ENCODE measurements around the gene KRT10.

Gene KRT10

GRCh38 chr17:40854175-40854814, 31.9 kb upstream of the KRT10 start:
- Histone ChIP-seq H3K9me3 (replicated peaks in 1 of 11) (no peaks in the 10 kb centered on the region), H3K27me3 (no peaks in the 10 kb centered on the region), H4K20me1 (no peaks in the 10 kb centered on the region), H3K9ac (no peak overlapping the region), H3K36me3 (no peaks in the 10 kb centered on the region), H3K4me3 (no peak overlapping the region), H3K27ac (peak overlapping the region in 3 of 11 experiments; percentile 18 to 57 (median 46); a peak in 5 of 22 replicates), H3K4me1 (peaks cover 0 to 40% (median 0%) of the 10 kb centered on the region in 10 experiments; a peak in 8 of 20 replicates), H3K4me2 (peak overlapping the region in 5 of 11 experiments; percentile 6 to 64 (median 46); a peak in 8 of 22 replicates)
- no peak for TF ChIP-seq Cebpa-rat (IDR thresholded peaks at IDR 0.05)

- Histone ChIP-seq H3K4me3 (no peak overlapping the region), H3K4me2 (no peak overlapping the region), H3K4me1 (peaks cover 0 to 40% (median 0%) of the 10 kb centered on the region in 10 experiments; a peak in 8 of 20 replicates), H4K20me1 (no peaks in the 10 kb centered on the region), H3K27me3 (no peaks in the 10 kb centered on the region), H3K9me3 (replicated peaks in 1 of 11) (no peaks in the 10 kb centered on the region), H3K9ac (no peak overlapping the region), H3K27ac (no peak overlapping the region), H3K36me3 (no peaks in the 10 kb centered on the region)
- TF ChIP-seq Cebpa-rat (IDR thresholded peaks at IDR 0.05), result no peak
These were observed 29.9 kb upstream of the KRT10 start for GRCh38 chr17:40852364-40852763.

DNA sequence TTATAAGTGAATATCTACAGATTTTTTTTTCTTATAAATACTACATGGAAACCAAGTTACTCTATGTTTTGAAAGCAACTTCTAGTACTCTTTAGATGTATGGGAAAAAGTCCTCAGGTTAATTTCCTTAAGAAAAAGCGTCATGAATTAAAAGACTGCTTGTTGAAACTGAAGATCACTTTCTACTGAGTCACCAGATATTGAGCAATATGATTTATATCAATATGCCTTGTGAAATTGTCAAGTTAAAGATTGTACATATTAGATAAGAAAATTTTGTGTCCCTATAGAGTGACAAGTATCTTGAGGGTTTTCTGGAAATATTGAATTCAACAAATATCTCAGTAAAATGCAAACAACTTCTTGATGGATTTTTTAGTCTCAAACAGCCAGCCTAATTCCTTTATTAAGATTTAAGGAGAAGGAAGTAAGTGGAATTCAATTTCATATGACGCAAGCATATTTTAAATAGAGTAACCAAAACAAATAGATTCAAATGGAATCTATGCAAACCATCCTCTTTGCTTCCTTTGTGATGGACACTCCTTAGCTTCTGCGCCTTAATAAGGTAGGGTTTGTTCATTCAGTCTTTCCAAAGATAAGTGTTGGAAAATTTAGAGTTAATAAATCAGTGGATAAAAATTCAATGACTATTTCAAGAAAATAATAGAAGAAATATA, 28.0 kb upstream of the KRT10 start:
- no peaks in the 10 kb centered on the region for H3K9me3 ChIP-seq (replicated peaks in 1 of 11)
- peaks cover 0 to 39% (median 0%) of the 10 kb centered on the region in 10 experiments; a peak in 8 of 20 replicates for H3K4me1 ChIP-seq
- H4K20me1 ChIP-seq, result no peaks in the 10 kb centered on the region
- no peak overlapping the region for H3K4me3 ChIP-seq
- no peak for TF ChIP-seq Cebpa-rat (IDR thresholded peaks at IDR 0.05)
- no peak overlapping the region for H3K27ac ChIP-seq
- H3K9ac ChIP-seq, result no peak overlapping the region
- peak overlapping the region in 3 of 11 experiments; percentile 22 to 51 (median 25); a peak in 4 of 22 replicates for H3K4me2 ChIP-seq
- no peaks in the 10 kb centered on the region for H3K36me3 ChIP-seq
- no peaks in the 10 kb centered on the region for H3K27me3 ChIP-seq

DNA sequence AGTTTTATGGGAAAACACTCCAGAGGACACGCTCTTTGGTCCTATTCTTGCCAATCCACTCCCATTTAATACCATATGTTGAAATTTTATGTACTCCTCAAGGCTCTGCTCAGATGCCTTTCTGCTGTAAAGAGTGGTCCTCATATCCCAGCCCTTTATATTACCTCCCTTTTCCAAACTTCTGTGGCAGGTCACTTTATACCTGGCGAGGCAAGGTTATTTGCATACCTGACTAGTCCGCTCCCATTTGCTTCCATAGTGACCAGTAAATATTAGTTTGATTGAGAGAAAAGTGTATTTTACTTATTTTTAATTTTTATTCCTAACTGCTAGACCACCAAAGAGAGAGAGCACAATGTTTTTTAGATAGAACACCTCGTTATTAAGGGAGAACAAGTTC, 27.3 kb upstream of the KRT10 start:
- Histone ChIP-seq H3K9ac (no peak overlapping the region), H3K27ac (no peak overlapping the region), H3K9me3 (replicated peaks in 1 of 11) (no peaks in the 10 kb centered on the region), H3K4me2 (peak overlapping the region in 1 of 11 experiments; percentile 25; a peak in 1 of 22 replicates), H3K36me3 (no peaks in the 10 kb centered on the region), H3K4me3 (no peak overlapping the region), H3K4me1 (peaks cover 0 to 32% (median 0%) of the 10 kb centered on the region in 10 experiments; a peak in 8 of 20 replicates), H4K20me1 (no peaks in the 10 kb centered on the region), H3K27me3 (no peaks in the 10 kb centered on the region)
- TF ChIP-seq Cebpa-rat (IDR thresholded peaks at IDR 0.05), result no peak

DNA sequence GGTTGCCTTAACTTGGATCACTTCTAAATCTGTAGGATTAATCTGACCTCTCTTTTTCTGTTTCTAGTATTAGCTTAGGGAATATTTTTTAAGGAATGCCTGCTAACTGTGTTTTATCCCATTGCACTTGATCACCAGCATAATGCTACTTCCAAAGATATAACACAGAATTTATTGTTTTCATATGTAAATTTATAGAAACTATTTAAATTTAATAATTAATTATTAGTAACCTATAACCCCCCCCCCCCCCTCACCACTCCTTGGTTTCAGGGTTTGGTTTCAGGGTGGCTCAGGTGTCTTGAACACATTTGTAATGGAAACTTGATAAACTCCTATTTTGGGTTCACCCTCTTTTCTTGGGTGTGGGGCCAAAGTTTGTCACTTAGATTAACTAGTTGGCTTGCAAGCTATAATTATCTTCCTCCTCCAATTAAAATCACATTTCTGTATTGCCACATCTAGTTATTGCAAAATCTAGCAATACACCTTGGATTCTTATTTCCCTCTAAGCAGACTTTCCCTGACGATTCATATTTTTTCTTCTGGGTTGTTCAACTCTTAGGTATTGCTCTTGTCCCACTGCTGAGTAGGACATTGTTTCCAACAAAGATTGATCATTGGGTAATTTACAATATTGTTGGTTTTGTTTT, 26.3 kb upstream of the KRT10 start:
- no peaks in the 10 kb centered on the region for H3K9me3 ChIP-seq (replicated peaks in 1 of 11)
- H4K20me1 ChIP-seq, result no peaks in the 10 kb centered on the region
- no peaks in the 10 kb centered on the region for H3K36me3 ChIP-seq
- TF ChIP-seq Cebpa-rat (IDR thresholded peaks at IDR 0.05), result no peak
- H3K27ac ChIP-seq, result no peak overlapping the region
- no peaks in the 10 kb centered on the region for H3K27me3 ChIP-seq
- peaks cover 0 to 22% (median 0%) of the 10 kb centered on the region in 10 experiments; a peak in 8 of 20 replicates for H3K4me1 ChIP-seq
- no peak overlapping the region for H3K9ac ChIP-seq
- H3K4me2 ChIP-seq, result no peak overlapping the region
- H3K4me3 ChIP-seq, result no peak overlapping the region

DNA sequence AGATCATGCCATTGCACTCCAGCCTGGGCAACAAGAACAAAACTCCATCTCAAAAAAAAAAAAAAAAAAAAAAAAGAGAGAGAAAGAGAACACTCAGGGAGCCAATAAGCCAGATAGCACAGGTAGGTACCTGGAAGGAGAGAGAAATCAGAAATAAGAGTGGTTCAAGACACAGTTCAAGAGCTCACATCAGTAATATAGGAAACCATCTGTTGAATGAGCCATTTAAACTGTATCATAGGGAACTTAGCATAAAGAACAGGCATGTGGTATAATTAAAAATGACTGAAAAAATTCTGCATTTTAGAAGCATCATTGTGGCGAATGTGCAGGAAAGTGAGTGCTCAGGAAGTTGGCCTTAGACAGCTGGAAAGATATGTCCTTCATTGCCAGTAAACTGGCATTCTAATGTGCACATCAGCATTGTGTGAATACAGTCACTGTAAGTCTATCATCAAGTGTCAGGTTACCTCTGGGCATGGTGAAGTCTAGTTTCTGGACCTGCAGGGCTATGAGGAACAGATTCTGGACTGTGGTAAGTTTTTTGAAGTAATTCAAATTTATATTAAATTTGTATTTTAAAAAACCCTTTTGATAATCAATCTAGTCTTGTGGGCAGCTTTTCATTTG, 24.2 kb upstream of the KRT10 start:
- Histone ChIP-seq H3K36me3 (no peaks in the 10 kb centered on the region), H3K4me3 (no peak overlapping the region), H3K27ac (no peak overlapping the region), H3K4me2 (no peak overlapping the region), H3K9ac (no peak overlapping the region), H3K9me3 (replicated peaks in 1 of 11) (no peaks in the 10 kb centered on the region), H3K4me1 (peaks cover 0 to 14% (median 0%) of the 10 kb centered on the region in 10 experiments; a peak in 5 of 20 replicates), H3K27me3 (no peaks in the 10 kb centered on the region), H4K20me1 (no peaks in the 10 kb centered on the region)
- no peak for TF ChIP-seq Cebpa-rat (IDR thresholded peaks at IDR 0.05)

DNA sequence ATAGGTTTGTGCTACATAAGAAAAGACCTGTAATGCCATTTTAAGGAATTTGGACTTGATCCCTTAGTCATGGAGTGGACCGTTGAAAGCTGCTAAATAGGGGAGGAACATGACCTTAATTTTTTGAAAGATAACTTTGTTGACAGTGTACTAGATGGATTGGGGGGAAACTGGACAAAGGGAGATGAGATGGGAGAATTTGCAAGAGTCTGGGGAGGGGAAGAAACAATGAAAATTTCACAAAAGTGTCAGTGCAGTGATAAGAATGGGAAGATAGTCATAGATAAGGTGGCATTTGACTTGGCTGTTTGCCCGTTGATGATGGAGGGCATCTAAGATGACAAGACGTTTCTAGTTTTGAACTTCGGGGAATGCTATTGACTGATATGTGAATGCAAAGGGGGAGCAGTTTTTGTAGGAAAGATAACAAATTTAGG, 22.3 kb upstream of the KRT10 start:
- H3K4me1 ChIP-seq, result peaks cover 0 to 5% (median 0%) of the 10 kb centered on the region in 10 experiments; a peak in 6 of 20 replicates
- no peaks in the 10 kb centered on the region for H3K27me3 ChIP-seq
- no peaks in the 10 kb centered on the region for H3K36me3 ChIP-seq
- no peaks in the 10 kb centered on the region for H3K9me3 ChIP-seq (replicated peaks in 1 of 11)
- no peak overlapping the region for H3K27ac ChIP-seq
- H3K9ac ChIP-seq, result no peak overlapping the region
- H4K20me1 ChIP-seq, result no peaks in the 10 kb centered on the region
- no peak overlapping the region for H3K4me3 ChIP-seq
- H3K4me2 ChIP-seq, result no peak overlapping the region
- TF ChIP-seq Cebpa-rat (IDR thresholded peaks at IDR 0.05), result no peak

- Histone ChIP-seq H3K9me3 (replicated peaks in 1 of 11) (no peaks in the 10 kb centered on the region), H3K4me2 (no peak overlapping the region), H3K36me3 (no peaks in the 10 kb centered on the region), H3K9ac (no peak overlapping the region), H3K27me3 (no peaks in the 10 kb centered on the region), H4K20me1 (no peaks in the 10 kb centered on the region), H3K4me3 (no peak overlapping the region), H3K27ac (no peak overlapping the region), H3K4me1 (peaks cover 0 to 17% (median 0%) of the 10 kb centered on the region in 10 experiments; a peak in 6 of 20 replicates)
- TF ChIP-seq Cebpa-rat (IDR thresholded peaks at IDR 0.05), result no peak
These were observed 20.8 kb upstream of the KRT10 start for GRCh38 chr17:40843242-40843641.

GRCh38 chr17:40841246-40841645, 18.8 kb upstream of the KRT10 start:
- no peaks in the 10 kb centered on the region for H3K27me3 ChIP-seq
- H3K27ac ChIP-seq, result no peak overlapping the region
- H3K4me1 ChIP-seq, result peaks cover 0 to 17% (median 0%) of the 10 kb centered on the region in 10 experiments; a peak in 6 of 20 replicates
- no peak overlapping the region for H3K4me2 ChIP-seq
- no peaks in the 10 kb centered on the region for H3K9me3 ChIP-seq (replicated peaks in 1 of 11)
- no peak overlapping the region for H3K9ac ChIP-seq
- peaks cover 0 to 4% (median 0%) of the 10 kb centered on the region in 11 experiments; a peak in 3 of 22 replicates for H3K36me3 ChIP-seq
- no peak for TF ChIP-seq Cebpa-rat (IDR thresholded peaks at IDR 0.05)
- H3K4me3 ChIP-seq, result no peak overlapping the region
- H4K20me1 ChIP-seq, result no peaks in the 10 kb centered on the region

All from BLaER1 treated with 17β-estradiol and CSF1 and Interleukin-3, amounts not matched to agents 10 nM and 100 nM (cell line).